Bronchial epithelial cell (primary cell): Measurements from ENCODE around the gene MRPS10. TPM values are rescaled to one million over a fixed set of nuclear protein-coding genes. Genes with fewer than 3 reads are reported as not detected.
"Not testable (repeated sequence)": the region's sequence is repeated elsewhere in the genome, so short reads cannot be mapped to it uniquely, and the experiment has no call there.

Source experiments
- DNase-seq: peaks from one replicate; pipeline ENCODE4 v3.0.0-alpha.2; 2010; ENCODE audit warnings: low read depth
- FAIRE-seq: peaks from 2 replicates; lab custom pipeline; 2011; peaks lifted over from hg19 to GRCh38; lab: Jason Lieb, UNC
- H3K27me3 ChIP-seq: 2 replicates; pipeline ENCODE4 v1.5.1; 2011; ENCODE audit warnings: low read length; ENCODE audit not compliant: control insufficient read depth, insufficient read depth
- H3K36me3 ChIP-seq: 2 replicates; pipeline ENCODE4 v1.5.1; 2011; ENCODE audit warnings: low read length; ENCODE audit not compliant: control insufficient read depth, insufficient read depth
- H3K4me3 ChIP-seq: 2 replicates; pipeline ENCODE4 v1.5.1; 2011; ENCODE audit warnings: mild to moderate bottlenecking, low read depth, low read length, control low read depth
- CTCF ChIP-seq: IDR thresholded peaks from 2 replicates; pipeline ENCODE4 v1.5.1; 2011; ENCODE audit warnings: mild to moderate bottlenecking, moderate library complexity, low read length, control low read depth, inconsistent platforms; ENCODE audit not compliant: insufficient read depth, severe bottlenecking
- total RNA-seq: library from RNA; depleted of rRNA; stranded (reverse); fragments of >200 nt; gene quantifications from 2 replicates; pipeline ENCODE4 v1.2.1, GENCODE V29; 2014

Gene MRPS10
- total RNA-seq, 1 donor from 2014 or later: 71.6 TPM

- H3K4me3 ChIP-seq: peak overlapping the region; percentile 26
- no peak for TF ChIP-seq CTCF
- DNase-seq (peak; percentile 100), FAIRE-seq (no peak)
- H3K36me3 ChIP-seq: peaks cover 3% of the 10 kb centered on the region
- H3K27me3 ChIP-seq: no peaks in the 10 kb centered on the region
Measured at GRCh38 chr6:42224222-42225028, 6.8 kb upstream of the MRPS10 start.

GRCh38 chr6:42222448-42222847 lies 4.8 kb upstream of the MRPS10 start:
- FAIRE-seq: no peak
- Histone ChIP-seq H3K27me3 (no peaks in the 10 kb centered on the region), H3K36me3 (no peaks in the 10 kb centered on the region), H3K4me3 (no peak overlapping the region)
- TF ChIP-seq CTCF: no peak
- DNase-seq: peak; percentile 51

GRCh38 chr6:42221546-42221945 lies 3.9 kb upstream of the MRPS10 start:
- Histone ChIP-seq H3K4me3 (no peak overlapping the region), H3K27me3 (no peaks in the 10 kb centered on the region), H3K36me3 (no peaks in the 10 kb centered on the region)
- peak; percentile 80 for DNase-seq
- no peak for FAIRE-seq
- TF ChIP-seq CTCF: no peak

GRCh38 chr6:42220807-42221206 lies 3.1 kb upstream of the MRPS10 start:
- Histone ChIP-seq H3K4me3 (no peak overlapping the region), H3K27me3 (no peaks in the 10 kb centered on the region), H3K36me3 (no peaks in the 10 kb centered on the region)
- no peak for FAIRE-seq
- DNase-seq: no peak
- no peak for TF ChIP-seq CTCF

- no peaks in the 10 kb centered on the region for H3K27me3 ChIP-seq
- TF ChIP-seq CTCF: no peak
- H3K36me3 ChIP-seq: peaks cover 5% of the 10 kb centered on the region
- peak overlapping the region; percentile 69 for H3K4me3 ChIP-seq
- no peak for FAIRE-seq
- no peak for DNase-seq
Measured at GRCh38 chr6:42217157-42217518, 523 bp downstream of the MRPS10 start.

- FAIRE-seq, H3K4me3 ChIP-seq, H3K27me3 ChIP-seq, DNase-seq, H3K36me3 ChIP-seq: not testable (repeated sequence)
Measured at GRCh38 chr6:42216495-42216894, 1.2 kb downstream of the MRPS10 start.
